HT-29 (cell line): Measurements from ENCODE around the gene POMT1. TPM values are rescaled to one million over a fixed set of nuclear protein-coding genes. Genes with fewer than 3 reads are reported as not detected.
"Not testable (repeated sequence)": the region's sequence is repeated elsewhere in the genome, so short reads cannot be mapped to it uniquely, and the experiment has no call there.

ENCODE experiments used
- DNase-seq: peaks from one replicate; pipeline ENCODE4 v3.0.0-alpha.2; 2015; ENCODE audit warnings: low spot score
- total RNA-seq: library from RNA; depleted of rRNA; stranded (reverse); fragments of >200 nt; shearing (Covaris generic); gene quantifications from 2 replicates; pipeline ENCODE4 v1.2.3, GENCODE V29; 2014

Gene POMT1
- total RNA-seq, 1 experiment from 2014 or later = 22.1 TPM

DNA sequence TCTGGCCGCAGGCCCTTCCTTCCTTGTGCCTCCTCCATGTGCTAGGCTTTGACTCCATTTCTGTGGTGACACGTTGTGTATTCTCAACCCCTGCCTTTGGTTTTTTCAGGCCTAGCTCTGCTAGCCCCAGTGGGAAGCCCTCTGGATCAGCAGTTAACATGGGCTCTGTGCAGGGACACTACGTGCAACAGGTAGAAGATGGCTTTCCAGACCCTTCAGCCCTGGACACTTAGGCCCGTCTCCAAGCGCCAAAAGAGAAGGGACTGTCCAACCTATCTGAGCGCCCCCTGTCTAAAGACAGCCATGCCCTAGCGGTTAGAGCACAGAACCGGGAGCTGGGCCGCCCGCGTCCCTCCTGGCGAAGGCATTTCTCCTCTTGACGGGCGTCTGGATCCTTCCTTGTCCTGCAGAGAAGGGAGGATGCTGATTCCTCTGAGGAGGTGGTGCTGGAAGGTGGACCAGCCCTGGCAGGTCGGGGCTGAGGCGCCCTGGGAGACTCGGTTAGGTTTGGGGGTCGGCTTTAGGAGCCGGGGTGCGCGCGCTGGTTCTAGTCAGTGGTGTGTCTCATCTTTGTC, 8.3 kb upstream of the POMT1 start:
- no peak for DNase-seq

DNA sequence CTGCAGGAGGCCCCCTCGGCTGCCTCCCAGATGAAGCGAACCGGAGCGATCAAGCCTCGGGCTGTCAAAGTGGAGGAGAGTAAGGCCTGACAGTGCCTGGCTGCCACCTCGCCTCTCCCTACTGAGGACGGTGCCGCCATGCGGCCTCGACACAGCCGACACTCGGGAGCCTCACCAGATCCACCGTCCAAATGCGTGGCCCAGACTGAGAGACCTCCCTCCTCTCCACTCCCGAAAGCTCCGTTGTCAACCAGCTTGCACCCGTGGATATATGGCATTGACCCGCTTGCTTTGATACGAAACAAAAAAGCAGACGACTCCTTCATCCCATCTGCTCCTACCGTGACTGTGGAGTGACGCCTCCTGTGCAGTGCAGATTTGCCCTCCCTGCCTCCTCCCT, 6.9 kb upstream of the POMT1 start:
- no peak for DNase-seq

DNA sequence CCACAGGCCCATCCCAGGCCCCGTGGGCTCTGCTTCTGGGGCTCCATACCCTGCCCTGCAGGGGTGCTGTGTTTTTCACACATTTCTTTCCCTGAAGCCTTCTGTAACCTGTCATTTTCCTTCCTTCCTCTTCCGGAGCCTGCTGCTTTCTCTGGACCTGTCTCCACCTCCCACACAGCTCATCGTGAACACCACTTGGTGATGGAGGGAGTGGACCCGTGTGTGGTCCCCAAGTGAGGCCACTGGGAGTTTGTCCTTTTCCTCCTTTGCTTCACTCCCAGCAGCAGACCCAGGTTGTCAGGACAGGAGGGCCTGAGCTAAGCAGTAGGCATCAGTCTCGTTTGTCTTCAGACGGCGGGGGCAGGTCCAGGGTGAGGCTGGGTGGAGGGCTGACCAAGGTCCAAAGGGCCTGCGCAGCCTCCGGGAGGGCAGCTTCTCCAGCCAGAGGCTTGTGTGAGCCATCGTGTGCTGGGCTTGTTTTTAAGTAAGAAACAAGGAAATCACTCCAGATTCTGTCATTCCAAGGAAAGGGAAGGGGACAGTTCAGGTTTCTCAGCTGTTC, 5.8 kb upstream of the POMT1 start:
- no peak for DNase-seq

DNA sequence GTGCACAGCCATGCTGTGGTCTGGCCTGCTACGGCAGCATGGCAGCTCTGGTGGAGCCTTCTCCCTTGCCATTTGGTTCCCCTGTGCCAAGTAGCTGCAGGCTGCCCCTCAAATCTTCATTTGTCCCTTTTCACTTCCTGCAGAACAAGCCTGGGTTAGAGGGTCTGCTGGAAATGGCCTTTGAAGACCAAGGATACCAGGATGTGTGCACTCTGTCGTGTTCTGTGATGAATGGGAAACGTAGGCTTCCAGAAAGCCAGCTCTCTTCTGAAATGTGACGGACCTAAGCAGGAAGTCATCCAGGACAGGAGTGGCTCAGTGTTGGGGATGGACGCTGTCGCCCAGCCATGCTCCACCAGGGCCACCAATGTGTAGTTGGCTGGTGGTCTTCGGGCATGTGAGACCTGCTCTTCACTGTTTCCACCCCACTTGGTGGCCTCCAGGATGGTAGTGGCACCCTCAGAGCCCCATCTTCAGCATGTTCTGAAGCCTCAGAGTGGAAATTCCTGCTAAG, 3.4 kb upstream of the POMT1 start:
- DNase-seq = no peak

DNA sequence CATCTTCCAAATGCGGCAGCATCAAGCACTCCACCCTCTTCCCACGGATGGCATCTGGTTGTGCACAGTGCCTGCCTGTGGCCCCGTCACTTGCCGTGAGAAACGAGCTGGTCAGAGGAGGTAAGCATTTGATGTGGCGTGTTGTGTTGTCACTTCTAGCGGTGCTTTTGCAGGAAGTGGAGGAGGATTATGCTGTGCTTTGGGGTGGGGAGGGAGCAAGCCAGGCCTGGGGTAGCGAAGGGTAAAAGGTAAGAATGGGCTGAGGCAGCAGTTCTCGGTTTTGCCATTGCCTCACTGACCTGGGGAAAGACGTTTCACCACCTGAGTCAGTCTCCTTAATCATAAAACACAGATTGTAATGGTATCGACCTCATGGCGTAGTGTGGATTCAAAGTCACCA, 2.3 kb upstream of the POMT1 start:
- peak; percentile 16 for DNase-seq

DNA sequence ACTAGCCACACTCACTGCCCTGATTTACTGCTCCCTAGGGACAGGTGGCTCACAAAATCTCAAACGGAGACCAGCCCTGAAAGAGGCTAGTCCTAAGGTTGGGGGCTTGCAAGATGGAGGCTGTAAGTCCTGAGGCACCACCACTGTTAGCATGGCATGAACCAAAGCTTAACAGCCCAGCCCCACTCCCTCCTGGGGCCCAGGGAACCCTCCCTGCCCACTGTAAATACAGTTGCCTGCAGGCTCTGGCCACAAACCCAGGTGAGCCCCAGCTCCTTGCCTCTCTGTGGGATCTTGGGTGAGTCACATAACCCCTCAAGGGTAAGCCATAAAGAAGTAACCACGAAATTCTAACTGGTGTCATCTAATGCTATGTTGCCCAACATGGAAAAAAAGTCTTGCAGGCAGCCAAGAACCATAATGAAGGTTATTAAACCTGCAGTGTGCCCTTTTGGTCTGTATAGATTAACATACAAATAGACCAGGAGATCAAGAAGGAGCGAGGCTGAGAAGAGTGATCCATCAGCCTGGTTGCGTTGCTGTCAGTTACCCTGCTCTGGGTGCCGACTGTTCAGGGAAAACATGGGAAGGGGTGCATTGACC, 1.7 kb upstream of the POMT1 start:
- DNase-seq = peak; percentile 28

DNA sequence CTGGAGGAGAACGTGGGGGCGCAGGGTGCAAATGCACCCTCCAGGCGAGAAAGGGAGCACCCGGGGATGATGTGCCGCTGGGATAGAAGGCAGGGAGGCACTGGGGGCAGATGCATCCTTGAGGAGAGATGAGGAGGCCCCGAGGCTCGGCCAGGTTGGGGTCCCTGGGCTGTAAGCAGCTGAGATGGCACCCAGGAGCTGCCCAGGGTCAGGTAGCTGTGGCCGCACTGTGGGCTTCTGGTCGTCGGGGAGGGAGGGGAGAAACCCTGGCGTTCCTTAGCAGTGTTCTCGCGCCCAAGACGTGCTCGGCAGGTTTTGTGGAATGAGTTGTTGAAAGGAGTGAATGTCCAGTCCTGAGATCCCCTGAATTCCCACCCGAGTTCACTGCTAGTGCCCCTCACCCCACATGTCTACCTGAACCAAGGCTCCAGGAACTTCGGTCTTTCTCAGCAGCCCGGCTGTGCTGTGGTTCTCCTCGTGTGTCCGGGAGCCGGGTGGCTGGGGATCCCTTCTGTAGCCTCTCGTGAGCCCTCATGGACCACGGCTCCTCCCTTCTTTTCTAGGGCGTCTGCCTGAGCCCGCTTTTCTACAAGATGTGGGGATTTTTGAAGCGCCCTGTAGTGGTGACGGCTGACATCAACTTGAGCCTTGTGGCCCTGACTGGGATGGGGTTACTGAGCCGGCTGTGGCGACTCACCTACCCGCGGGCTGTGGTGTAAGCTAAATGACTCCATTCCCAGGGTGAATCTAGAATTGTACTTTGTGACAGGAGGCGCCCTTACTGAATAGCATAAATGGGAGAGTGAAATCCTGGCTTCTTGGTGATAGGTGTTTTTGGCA, 1.1 kb downstream of the POMT1 start:
- DNase-seq = peak; percentile 44

DNA sequence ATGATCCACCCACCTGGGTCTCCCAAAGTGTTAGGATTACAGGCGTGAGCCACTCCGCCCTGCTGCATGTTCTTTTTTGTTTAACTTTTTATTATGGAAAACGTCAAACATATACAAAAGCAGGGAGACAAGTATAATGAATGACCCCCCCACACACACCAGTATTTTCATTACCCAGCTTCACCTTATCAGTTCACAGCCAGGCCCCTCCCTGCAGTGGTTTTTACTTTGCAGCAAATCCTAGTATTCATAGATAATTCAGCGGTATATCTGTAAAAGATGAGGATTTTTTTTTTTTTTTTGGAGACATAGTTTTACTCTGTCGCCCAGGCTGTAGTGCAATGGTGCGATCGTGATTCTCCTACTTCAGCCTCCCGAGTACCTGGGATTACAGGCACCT, 2.3 kb downstream of the POMT1 start:
- DNase-seq = no peak

DNA sequence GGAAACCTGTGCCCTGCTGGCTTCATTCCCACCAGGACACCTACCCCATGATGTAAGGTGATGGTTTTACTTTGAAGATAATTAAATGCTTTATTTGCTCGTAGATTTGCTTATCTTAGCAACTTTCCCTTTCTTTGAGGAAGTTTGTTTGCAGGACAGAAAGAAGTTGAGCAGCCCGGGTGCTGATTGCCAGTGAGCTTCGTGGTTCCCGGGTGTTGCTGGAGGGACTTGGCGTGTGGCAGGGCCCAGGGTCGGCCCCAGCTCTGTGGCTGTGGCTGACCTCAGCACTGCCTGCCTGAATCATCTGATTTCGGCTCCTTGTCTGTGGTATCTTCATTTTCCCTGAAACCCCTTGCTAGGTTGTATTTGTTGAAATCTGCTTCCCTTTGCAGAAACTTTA, 8.7 kb downstream of the POMT1 start:
- DNase-seq = no peak

DNA sequence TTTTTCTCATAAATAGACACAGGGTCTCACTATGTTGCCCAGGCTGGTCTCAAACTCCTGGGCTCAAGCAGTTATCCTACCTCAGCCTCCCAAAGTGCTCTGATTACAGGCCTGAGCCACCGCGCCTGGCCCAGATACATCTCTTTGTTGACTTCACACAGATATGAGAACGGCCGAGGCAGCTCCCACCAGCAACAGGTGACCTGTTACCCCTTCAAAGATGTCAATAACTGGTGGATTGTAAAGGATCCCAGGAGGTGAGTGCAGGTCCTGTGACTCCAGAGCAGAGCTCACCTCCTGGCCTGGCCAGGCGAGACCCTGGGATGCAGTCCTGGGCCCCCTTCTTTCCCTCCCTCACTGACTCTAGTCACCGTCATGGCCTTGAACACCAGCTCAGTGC, 9.2 kb downstream of the POMT1 start:
- no peak for DNase-seq

DNA sequence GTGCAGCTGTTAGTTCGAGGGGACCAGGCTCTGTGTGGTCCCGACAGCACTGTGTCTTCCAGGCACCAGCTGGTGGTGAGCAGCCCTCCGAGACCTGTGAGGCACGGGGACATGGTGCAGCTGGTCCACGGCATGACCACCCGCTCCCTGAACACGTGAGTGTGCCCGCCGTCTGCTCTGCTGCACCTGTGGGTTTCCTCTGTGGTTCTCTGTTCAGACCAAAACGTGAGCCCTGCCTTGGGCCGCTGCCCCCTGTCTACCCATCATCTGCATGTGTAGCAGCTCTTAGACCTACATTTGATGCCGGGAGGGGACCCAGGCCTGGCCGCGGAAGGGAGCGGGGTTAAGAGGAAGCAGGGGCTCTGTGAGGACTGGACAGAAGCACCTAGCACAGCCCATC, 10.5 kb downstream of the POMT1 start:
- no peak for DNase-seq

DNA sequence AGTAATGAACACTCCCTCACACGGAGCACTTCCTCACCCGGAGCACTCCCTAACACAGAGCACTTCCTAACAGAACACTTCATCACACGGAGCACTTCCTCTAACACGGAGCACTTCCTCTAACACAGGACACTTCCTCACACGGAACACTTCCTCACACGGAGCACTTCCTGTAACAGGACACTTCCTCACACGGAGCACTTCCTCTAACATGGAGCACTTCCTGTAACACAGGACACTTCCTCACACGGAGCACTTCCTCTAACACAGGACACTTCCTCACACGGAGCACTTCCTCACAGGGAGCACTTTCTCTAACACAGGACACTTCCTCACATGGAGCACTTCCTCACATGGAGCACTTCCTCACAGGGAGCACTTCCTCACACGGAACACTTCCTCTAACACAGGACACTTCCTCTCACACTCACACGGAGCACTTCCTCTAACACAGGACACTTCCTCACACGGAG, 12.9 kb downstream of the POMT1 start:
- not testable (repeated sequence) for DNase-seq

DNA sequence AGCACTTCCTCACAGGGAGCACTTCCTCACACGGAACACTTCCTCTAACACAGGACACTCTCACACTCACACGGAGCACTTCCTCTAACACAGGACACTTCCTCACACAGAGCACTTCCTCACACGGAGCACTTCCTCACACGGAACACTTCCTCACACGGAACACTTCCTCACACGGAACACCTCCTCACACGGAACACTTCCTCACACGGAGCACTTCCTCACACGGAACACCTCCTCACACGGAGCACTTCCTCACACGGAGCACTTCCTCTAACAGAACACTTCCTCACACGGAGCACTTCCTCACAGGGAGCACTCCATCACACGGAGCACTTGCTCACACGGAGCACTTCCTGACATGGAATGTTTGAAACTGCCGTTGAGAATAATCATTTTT, 13.4 kb downstream of the POMT1 start:
- no peak for DNase-seq

DNA sequence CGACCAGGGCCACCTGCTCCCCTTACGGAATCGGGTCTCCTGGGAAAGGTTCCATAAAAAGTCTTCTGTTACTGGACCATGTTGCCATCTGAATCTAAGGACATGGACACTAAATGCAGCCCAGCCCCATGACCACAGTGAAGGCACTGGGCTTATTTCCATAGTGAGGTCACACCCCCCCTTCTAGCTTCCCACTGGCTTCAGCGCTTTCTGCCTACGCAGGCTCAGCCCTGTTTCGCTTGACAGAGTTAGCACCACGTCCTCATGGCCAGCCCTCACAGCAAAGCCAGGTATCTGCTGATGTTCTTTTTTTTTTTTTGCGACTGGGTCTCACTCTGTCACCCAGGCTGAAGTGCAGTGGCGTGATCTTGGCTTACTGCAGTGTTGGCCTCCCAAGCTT, 14.2 kb downstream of the POMT1 start:
- no peak for DNase-seq

DNA sequence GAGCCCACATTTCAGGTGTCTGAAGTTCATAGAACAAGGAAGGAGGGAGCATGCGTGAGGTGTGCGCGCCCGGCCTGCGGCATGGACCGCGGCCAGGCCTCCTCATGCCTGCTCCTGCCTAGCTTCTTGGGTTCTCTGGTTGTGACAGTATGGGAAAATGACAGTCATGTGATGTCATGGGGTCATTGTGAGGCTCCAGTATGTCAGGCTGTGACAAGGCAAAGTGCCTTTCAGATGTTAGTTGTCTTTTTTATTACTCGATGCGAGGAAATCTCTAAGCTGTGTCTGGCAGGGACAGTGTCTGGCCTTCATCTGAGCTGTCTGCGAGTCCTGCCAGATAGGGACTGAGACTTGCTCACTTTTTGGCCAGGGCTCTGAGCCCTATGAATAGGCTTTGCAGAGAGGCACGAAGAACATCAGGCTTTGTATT, 15.1 kb downstream of the POMT1 start:
- DNase-seq = no peak

DNA sequence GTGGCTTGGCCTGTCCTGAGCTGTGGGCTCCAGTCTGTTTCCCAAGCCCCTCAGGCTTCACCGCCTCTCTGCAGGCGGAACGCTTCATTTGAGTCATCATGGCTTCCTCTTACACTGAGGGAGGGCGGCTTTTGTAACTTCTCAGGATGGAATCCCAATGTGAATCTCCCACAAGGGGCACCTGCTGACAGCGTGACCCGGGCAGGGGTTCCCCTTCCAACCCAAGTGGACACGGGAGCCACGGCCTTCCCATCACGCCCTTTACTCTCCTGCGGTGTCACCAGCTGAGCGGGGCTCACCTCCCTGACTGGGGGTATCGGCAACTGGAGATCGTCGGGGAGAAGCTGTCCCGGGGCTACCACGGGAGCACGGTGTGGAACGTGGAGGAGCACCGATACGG, 15.8 kb downstream of the POMT1 start:
- no peak for DNase-seq

DNA sequence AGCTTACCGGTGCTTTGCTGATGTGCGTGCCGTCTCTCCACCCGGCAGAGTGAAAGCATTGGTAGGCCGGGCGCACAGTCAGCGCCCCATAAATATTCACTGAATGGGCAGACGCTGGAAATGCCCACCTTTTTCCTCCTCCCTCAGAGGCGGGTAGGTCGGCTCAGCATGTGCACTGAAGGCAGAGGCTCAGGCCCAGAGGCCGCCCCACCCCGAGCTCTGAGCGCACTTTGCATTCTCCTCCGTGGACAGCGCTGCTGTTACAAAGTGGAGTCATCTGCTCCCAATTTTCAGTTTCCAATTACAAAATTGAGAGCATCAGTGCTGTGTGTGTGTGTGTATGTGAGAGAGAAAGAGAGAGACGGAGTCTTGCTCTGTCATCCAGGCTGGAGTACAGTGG, 17.8 kb downstream of the POMT1 start:
- DNase-seq = no peak

DNA sequence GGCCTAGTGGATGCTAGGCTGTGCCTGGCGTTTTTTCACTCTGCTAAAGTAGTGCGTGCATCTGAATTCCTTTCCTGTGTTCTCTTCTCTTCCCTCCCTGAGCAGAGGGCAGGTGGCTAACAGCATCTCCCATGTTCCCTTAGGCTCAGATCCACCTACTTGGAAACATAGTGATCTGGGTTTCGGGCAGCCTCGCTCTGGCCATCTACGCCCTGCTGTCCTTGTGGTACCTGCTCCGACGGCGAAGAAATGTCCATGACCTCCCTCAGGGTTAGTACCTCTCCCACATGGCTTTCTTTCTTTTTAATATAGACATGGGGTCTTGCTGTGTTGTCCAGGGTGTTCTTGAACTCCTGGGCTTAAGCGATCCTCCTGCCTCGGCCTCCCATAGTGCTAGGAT, 18.5 kb downstream of the POMT1 start:
- no peak for DNase-seq

DNA sequence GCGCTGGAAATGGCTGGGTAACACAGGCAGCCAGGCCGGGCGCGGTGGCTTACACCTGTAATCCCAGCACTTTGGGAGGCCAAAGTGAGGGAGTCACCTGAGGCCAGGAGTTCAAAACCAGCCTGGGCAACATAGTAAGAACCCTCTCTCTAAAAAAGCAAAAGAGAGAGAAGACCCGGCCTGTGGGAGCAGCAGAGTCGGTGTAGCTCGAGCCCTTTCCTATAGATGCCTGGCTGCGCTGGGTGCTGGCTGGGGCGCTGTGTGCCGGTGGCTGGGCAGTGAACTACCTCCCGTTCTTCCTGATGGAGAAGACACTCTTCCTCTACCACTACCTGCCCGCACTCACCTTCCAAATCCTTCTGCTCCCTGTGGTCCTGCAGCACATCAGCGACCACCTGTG, 19.1 kb downstream of the POMT1 start:
- DNase-seq = no peak

DNA sequence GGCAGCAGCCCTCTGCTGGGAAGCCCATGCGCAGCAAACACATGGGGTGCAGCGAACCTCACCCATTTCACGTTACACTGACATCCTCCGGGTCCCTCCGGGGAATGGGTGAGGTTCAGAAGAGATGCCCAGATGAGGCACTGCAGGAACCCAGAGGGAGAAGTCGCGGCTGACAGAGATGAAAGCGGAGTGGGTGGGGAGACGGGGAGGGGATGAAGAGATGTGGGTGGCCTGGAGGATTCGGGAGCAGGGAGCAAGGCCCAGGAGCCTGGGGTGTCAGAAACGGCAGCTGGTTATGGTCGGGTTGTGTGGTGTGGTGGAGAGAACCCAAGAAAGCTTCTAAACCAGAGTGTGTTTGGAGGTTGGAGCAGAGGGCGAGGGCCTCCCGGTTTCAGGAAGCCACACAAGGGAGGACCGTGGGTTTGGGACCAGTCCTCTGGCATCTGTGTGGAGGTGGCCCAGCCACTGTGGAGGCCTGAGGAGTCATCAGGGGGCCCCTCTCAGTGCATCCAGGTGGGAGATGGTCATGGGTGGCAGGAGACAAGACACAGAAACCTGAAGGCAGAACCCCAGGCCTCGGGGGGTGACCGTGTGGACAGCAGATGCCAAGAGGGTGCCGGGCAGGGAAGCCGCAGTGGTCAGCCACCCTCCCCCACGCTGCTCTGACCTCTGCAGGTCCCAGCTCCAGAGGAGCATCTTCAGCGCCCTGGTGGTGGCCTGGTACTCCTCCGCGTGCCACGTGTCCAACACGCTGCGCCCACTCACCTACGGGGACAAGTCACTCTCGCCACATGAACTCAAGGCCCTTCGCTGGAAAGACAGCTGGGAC, 19.8 kb downstream of the POMT1 start:
- DNase-seq = no peak

DNA sequence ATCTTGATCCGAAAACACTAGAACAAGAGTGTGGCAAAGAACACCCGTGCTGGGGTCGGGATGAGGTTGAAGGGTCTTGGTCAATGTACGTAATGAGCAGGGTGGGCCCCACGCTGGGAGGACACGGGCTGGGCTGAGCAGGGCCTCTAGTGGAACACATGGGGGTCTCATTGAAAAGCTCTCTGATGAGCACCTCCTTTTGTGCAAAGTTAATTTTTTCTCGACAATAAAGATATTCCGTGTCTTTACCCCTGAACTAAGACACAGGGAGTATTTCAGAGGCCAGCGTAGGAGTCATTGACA, 20.3 kb downstream of the POMT1 start:
- no peak for DNase-seq
